Adrenal gland (tissue), 5 donors: ENCODE data around the gene RASGRF2.

Source experiments
- CTCF ChIP-seq, 6 experiments: fragments of 450-650 bp in 4 of 6; fragments of 200-600 bp in 2 of 6; sonication (generic) in 1 of 6; IDR thresholded peaks; 1 replicate in 5 of 6; 2 replicates in 1 of 6; pipeline versions ENCODE4 v1.5.1 to v1.8.0; 2016 to 2021; ENCODE audit warnings: antibody characterized with exemption in 6 of 6, mild to moderate bottlenecking in 2 of 6, moderate library complexity in 1 of 6
- POLR2A ChIP-seq, 2 donors: fragments of 450-650 bp; IDR thresholded peaks; one replicate each; pipeline ENCODE4 v1.6.1; 2017; ENCODE audit warnings: antibody characterized with exemption in 2 of 2, mild to moderate bottlenecking in 2 of 2, moderate library complexity in 1 of 2
- donor health status: DM: no; HTN: no; CAD: no.

GRCh38 chr5:81147886-81148571 lies 187.9 kb downstream of the RASGRF2 start:
- TF ChIP-seq CTCF (IDR thresholded peaks at IDR 0.05) (no peak), POLR2A (IDR thresholded peaks at IDR 0.05) (no peak)
